ENCODE data around the gene RAB11FIP3.
A peak's percentile ranks its signal among the peaks of the same experiment; 100 is the strongest.

Gene RAB11FIP3

GRCh38 chr16:534856-535445 is 109.5 kb downstream of the RAB11FIP3 start:
- no peak for DNase-seq

- no peak for DNase-seq
Measured at GRCh38 chr16:535446-536405, 110.3 kb downstream of the RAB11FIP3 start.

- DNase-seq: no peak
Measured at GRCh38 chr16:536746-537145, 111.3 kb downstream of the RAB11FIP3 start.

GRCh38 chr16:537415-538335 is 112.2 kb downstream of the RAB11FIP3 start:
- DNase-seq: no peak

- DNase-seq: no peak
Measured at GRCh38 chr16:539901-540530, 114.6 kb downstream of the RAB11FIP3 start.

- no peak for DNase-seq
Measured at GRCh38 chr16:540645-541340, 115.3 kb downstream of the RAB11FIP3 start.

GRCh38 chr16:543301-544164 is 118.1 kb downstream of the RAB11FIP3 start:
- DNase-seq: no peak

- DNase-seq: no peak
Measured at GRCh38 chr16:544517-544916, 119.1 kb downstream of the RAB11FIP3 start.

- DNase-seq: peak; percentile 49 to 67
Measured at GRCh38 chr16:546909-547770, 121.7 kb downstream of the RAB11FIP3 start.

- DNase-seq: no peak
Measured at GRCh38 chr16:548586-548985, 123.1 kb downstream of the RAB11FIP3 start.

- no peak for DNase-seq
Measured at GRCh38 chr16:549544-550263, 124.3 kb downstream of the RAB11FIP3 start.

GRCh38 chr16:551210-551609 is 125.8 kb downstream of the RAB11FIP3 start:
- no peak for DNase-seq

GRCh38 chr16:552171-552570 is 126.7 kb downstream of the RAB11FIP3 start:
- no peak for DNase-seq

GRCh38 chr16:553601-554296 is 128.3 kb downstream of the RAB11FIP3 start:
- DNase-seq: no peak

GRCh38 chr16:554297-554621 is 128.8 kb downstream of the RAB11FIP3 start:
- DNase-seq: no peak

- no peak for DNase-seq
Measured at GRCh38 chr16:554640-555365, 129.4 kb downstream of the RAB11FIP3 start.

- no peak for DNase-seq
Measured at GRCh38 chr16:555528-556473, 130.4 kb downstream of the RAB11FIP3 start.

Data from stimulated activated CD4-positive, alpha-beta T cell treated with anti-CD3 and anti-CD28 coated beads, Interleukin-2, amount 100 ng/mL, for 24 hours (primary cell).